WI38 (cell line): ENCODE results near the gene PREX1.

Experiments used
- H3K4me3 ChIP-seq: 2 replicates; pipeline ENCODE4 v1.5.1; 2011; ENCODE audit warnings: low read depth, mild to moderate bottlenecking, control low read depth, low read length
- TF ChIP-seq, protein P1 (sequence below): IDR thresholded peaks from 2 replicates; pipeline ENCODE4 v1.5.1; 2012; ENCODE audit warnings: low read depth, mild to moderate bottlenecking, control low read depth, low read length

The PREX1 gene

DNA sequence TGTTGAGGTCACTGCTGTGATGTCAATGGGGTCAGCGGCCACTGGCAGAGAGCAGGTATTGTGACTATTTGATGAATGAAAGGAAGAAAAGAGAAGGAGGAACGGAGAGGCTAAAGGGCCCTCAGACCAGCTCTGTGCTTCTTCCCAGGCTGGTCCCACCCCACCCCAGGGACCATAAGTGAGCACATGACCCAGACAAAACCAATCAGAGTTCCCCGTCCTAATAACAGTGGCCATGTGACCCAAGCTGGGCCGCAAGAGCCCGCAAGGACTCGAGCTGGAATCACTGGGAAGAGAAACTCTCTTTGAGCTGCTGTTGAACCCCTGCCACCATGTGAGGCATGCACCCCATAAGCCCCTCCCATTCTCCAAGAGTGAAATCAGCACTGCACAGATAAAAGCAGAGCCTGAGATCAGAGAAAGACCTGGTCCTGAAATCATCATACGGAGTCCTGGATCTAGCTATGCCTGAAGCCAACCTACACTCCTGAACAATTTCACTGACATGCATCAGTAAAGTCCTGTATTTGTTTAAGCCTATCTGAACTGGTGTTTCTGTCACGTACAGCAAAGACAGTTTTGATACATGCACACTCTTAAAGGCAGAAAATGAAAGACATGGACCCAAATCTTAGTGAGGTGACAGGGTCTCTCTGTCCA is 90.2 kb downstream of the PREX1 start:
- no peak overlapping the region for H3K4me3 ChIP-seq
- TF ChIP-seq, protein P1, sequence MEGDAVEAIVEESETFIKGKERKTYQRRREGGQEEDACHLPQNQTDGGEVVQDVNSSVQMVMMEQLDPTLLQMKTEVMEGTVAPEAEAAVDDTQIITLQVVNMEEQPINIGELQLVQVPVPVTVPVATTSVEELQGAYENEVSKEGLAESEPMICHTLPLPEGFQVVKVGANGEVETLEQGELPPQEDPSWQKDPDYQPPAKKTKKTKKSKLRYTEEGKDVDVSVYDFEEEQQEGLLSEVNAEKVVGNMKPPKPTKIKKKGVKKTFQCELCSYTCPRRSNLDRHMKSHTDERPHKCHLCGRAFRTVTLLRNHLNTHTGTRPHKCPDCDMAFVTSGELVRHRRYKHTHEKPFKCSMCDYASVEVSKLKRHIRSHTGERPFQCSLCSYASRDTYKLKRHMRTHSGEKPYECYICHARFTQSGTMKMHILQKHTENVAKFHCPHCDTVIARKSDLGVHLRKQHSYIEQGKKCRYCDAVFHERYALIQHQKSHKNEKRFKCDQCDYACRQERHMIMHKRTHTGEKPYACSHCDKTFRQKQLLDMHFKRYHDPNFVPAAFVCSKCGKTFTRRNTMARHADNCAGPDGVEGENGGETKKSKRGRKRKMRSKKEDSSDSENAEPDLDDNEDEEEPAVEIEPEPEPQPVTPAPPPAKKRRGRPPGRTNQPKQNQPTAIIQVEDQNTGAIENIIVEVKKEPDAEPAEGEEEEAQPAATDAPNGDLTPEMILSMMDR, result no peak

GRCh38 chr20:48736636-48737035 is 91.2 kb downstream of the PREX1 start:
- TF ChIP-seq, protein P1, result no peak
- H3K4me3 ChIP-seq, result no peak overlapping the region

DNA sequence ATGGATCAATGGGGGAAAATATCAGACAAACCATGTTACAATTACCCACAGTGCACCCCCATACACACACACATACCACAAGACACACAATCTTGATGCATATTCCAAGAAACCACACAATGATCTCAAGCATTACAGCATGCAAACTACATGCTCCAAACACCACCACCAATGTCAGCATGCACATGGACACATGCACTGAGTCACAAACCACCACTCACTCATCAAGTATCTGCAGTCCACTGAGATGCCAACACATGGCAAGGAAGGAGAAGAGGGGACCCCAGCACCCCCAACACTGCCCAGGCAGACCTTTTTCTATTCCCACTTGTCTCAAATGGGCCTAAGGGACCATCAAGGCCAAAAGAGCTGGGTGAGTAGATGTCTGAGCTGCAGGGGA is 91.6 kb downstream of the PREX1 start:
- TF ChIP-seq, protein P1, result no peak
- no peak overlapping the region for H3K4me3 ChIP-seq

DNA sequence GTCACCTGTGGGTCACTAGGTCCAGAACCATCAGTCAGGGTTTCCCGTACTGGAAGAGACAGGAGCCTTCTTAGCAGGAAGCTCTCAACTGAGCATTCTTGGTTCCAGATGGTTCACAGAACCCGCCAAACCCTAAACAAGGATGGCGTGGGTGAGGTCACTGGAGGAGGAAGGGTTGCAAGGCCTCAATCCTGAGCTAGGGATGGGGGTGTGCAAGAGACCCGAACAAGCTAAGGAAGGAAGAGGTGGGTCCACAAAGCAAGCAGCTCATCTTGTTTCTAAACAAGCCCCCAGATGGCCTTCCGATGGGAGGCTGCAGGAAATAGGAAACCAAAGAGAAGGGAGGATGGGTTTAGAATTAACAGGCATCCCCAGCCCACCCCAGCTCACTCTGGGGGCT is 92.7 kb downstream of the PREX1 start:
- no peak overlapping the region for H3K4me3 ChIP-seq
- TF ChIP-seq, protein P1, result no peak

- TF ChIP-seq, protein P1, result no peak
Measured at GRCh38 chr20:48734104-48734749, 93.6 kb downstream of the PREX1 start.

GRCh38 chr20:48733296-48733790 is 94.5 kb downstream of the PREX1 start:
- H3K4me3 ChIP-seq, result no peak overlapping the region
- TF ChIP-seq, protein P1, result no peak

More at GRCh38 chr20:48734104-48734749, 93.6 kb downstream of the PREX1 start:
- H3K4me3 ChIP-seq, result no peak overlapping the region
